Memory B cell (primary cell): ENCODE measurements around the gene NPR2.

ENCODE experiments used
- ATAC-seq: fragments of 150-1000 bp; cut with Tn5 transposase; 2 replicates; pipeline ENCODE4 v1.10.0; 2021; ENCODE audit warnings: low read depth, mild to moderate bottlenecking, moderate library complexity
- DNase-seq, 2 donors: peaks; one replicate each; pipeline ENCODE4 v3.0.0; 2022; ENCODE audit warnings: low spot score in 2 of 2
- H3K27ac Mint-ChIP-seq: one replicate; pipeline ENCODE4 v1.8.0; 2022; ENCODE audit warnings: mild to moderate bottlenecking, moderate library complexity, mixed read lengths
- H3K27me3 Mint-ChIP-seq: one replicate; pipeline ENCODE4 v1.8.0; 2022; ENCODE audit warnings: mixed read lengths
- H3K36me3 Mint-ChIP-seq: one replicate; pipeline ENCODE4 v1.8.0; 2022; ENCODE audit warnings: mild to moderate bottlenecking, mixed read lengths
- H3K4me1 Mint-ChIP-seq: one replicate; pipeline ENCODE4 v1.8.0; 2022; ENCODE audit warnings: mixed read lengths
- H3K4me3 Mint-ChIP-seq: one replicate; pipeline ENCODE4 v1.8.0; 2022; ENCODE audit warnings: mild to moderate bottlenecking, moderate library complexity, mixed read lengths
- H3K9me3 Mint-ChIP-seq: one replicate; pipeline ENCODE4 v1.8.0; 2022; ENCODE audit warnings: mixed read lengths

NPR2 gene

DNA sequence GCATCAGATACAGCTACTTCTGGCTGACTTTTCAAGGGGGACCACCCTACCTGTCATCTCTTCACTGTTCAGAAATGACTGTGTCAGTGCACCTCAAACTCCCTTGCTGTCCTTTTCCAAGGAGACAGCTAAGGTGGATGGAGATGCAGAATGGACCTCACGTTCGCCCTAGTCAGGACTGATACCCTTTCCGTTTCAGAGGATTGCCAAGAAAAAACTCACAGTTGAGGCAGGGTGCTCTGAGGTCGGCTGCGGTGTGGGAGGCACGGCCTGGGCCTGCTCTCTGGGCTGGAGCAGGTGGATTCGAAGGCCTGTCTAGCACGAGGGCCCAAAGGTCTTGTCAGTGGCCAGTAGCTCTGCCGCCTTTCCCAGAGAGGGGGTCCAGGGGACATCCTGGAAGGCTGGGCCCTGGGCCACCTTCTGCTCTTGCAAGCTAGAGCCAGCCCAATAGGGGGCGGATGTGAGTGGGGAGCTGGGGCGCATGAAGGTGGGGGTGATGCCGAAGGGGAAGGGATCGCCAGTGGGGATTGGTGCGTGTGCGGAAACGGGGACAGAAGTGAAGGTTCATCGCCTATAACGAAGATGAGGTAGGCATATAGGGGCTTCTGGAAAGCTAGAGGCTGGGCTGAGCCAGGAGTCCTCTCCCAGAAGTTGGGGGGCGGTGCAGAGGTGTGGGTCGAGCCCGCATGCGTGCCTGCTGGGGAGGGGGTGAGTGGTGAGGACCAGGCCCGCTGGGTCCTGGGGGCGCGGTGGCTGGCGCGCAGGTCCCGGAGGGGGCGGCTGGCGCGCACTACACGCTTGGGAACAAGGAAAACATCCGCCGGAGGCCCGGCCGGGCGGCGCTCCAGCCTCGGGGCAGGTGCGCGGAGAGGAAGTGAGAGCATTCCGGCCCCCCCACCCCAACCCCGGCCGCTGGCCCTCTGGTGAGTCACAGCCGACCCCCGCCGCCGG, 34.8 kb upstream of the NPR2 start:
- Mint-ChIP-seq H3K36me3 (peaks cover 20% of the 10 kb centered on the region), H3K27ac (peak overlapping the region; percentile 93), H3K4me3 (peak overlapping the region; percentile 98), H3K4me1 (peaks cover 42% of the 10 kb centered on the region), H3K27me3 (no peaks in the 10 kb centered on the region), H3K9me3 (no peaks in the 10 kb centered on the region)
- ATAC-seq (peak; percentile 82), DNase-seq (peak; percentile 63 to 71)

DNA sequence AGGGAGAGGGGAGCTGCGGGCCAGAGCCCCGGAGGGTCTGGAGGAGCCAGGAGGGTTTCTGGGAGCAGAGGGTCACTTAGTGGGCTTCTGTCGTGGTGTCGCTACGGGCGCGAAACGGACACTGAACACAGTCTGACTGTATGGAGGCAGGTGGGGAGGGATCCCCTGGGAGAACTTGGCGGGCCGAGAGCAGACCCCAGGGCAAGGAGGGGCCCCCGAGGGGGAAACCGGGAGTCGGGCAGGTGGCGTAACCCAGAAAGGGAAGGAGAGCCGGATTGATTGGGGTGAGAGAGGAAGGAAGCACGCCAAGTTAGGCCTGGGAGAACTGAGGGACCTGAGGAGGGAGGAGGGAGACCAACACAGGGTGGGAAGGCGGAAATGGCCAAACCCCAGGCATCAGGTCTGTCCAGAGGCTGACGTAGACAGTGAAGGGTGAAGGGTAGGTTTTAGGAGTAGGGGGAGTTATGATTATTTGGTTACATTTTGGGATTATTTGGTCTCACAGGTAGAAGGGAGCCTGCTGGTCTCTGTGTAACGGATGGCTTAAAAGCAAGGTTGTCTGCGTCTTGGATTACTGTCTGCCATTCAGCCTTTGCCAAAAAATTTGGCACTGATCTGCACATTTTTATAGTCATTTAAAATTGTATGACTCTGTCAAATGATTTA, 34.0 kb upstream of the NPR2 start:
- peak in 1 of 2 donors; percentile 11 for DNase-seq
- peak overlapping the region; percentile 93 for H3K27ac Mint-ChIP-seq

DNA sequence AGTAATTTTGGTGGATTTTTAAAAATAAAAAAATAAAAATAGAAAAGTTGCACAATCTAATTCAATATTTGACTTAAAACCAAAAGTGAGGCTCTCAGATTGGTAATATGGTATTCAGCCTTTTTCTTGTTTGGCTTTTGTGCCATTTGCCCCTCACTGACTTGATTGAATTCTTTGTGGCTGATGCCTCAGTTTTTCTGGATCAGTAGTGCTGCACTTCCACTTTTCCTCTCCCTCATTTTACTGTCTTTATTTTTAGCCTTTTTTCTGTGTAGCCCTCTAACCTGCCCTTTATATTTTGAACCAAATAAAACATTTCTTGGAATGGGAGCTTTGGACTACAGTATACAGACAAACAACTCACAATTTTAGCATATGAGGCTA, 33.5 kb upstream of the NPR2 start:
- no peaks in the 10 kb centered on the region for H3K27me3 Mint-ChIP-seq
- peaks cover 39% of the 10 kb centered on the region for H3K4me1 Mint-ChIP-seq
- peak overlapping the region; percentile 93 for H3K27ac Mint-ChIP-seq
- peak overlapping the region; percentile 60 for H3K4me3 Mint-ChIP-seq
- DNase-seq: no peak
- no peaks in the 10 kb centered on the region for H3K9me3 Mint-ChIP-seq
- ATAC-seq: no peak
- peaks cover 11% of the 10 kb centered on the region for H3K36me3 Mint-ChIP-seq

More for the DNA sequence above, 34.0 kb upstream of the NPR2 start:
- Mint-ChIP-seq H3K4me3 (peak overlapping the region; percentile 98), H3K4me1 (peaks cover 41% of the 10 kb centered on the region), H3K9me3 (no peaks in the 10 kb centered on the region), H3K27me3 (no peaks in the 10 kb centered on the region), H3K36me3 (peaks cover 16% of the 10 kb centered on the region)
- ATAC-seq: peak; percentile 21

DNA sequence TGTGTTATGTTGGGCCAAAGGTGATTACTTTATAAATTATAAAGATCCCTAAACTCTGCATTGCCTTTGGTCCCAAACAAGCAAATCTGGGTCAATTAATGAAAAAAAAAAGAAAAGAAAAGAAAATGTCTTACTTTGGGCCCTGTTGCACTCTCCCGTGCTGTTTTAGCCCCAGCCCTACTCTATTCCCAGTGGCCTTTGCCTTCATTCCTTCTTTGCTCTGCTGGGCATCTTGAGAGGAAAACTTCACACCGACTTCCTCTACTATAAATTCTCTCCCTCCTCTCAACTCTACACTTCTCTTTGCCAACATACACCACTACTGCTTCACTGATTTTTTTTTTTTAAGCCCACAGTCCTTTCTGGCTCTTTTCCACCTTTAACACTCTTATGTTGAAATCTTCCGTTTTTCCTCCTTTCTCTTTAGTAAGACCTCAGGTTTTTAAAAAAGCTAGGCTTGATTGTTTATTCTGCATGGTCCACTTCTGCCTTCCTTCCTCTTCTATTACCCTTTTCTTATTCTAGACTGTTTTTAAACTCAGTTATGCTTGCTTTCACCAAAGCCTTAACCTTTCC, 32.8 kb upstream of the NPR2 start:
- no peak for ATAC-seq
- H3K27me3 Mint-ChIP-seq: no peaks in the 10 kb centered on the region
- no peak for DNase-seq
- no peaks in the 10 kb centered on the region for H3K9me3 Mint-ChIP-seq
- H3K4me1 Mint-ChIP-seq: peaks cover 35% of the 10 kb centered on the region
- peak overlapping the region; percentile 1 for H3K27ac Mint-ChIP-seq
- peaks cover 6% of the 10 kb centered on the region for H3K36me3 Mint-ChIP-seq
- H3K4me3 Mint-ChIP-seq: peak overlapping the region; percentile 24

DNA sequence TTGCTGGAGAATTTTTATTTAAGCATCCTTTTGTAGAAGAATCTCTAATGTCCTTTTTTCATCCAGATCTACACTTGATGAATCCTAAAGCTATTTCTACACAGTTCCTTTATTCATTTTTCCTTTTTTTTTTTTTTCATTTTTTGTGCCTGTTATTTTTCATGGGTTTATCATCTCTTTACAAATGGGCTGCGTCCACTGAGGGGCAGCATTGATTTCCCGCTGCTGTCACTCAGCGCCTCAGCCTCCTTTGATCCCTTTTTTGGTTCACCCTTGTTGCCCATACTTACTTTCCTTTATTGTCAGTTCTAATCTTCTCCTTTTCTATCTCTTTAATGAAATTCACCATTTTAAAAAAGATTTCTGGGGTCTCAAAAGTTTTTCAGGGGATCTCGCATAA, 31.6 kb upstream of the NPR2 start:
- Mint-ChIP-seq H3K27ac (no peak overlapping the region), H3K9me3 (no peaks in the 10 kb centered on the region), H3K36me3 (no peaks in the 10 kb centered on the region), H3K27me3 (no peaks in the 10 kb centered on the region), H3K4me3 (no peak overlapping the region), H3K4me1 (peaks cover 37% of the 10 kb centered on the region)
- ATAC-seq (no peak), DNase-seq (no peak)

DNA sequence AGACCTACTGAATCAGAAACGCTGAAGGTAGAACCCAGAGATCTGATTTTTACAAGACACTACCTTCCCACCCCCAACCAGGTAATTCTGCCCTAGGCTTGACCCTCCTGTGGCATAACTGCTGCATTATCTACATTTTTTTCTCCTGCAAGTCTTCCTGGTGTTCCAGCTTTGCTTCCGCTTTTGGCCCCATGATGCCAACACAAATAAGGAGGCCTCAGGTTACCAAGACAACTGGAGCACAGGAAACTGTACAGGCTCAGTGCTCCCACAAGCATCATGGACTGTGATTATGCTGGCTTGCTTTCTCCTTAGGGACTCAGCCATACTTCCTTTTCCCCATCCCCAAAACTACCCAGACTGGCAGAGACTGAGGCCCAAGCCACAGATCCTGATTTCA, 30.7 kb upstream of the NPR2 start:
- Mint-ChIP-seq H3K27me3 (no peaks in the 10 kb centered on the region), H3K4me3 (no peak overlapping the region), H3K27ac (no peak overlapping the region), H3K9me3 (no peaks in the 10 kb centered on the region), H3K4me1 (peaks cover 37% of the 10 kb centered on the region), H3K36me3 (no peaks in the 10 kb centered on the region)
- DNase-seq: no peak
- ATAC-seq: no peak

DNA sequence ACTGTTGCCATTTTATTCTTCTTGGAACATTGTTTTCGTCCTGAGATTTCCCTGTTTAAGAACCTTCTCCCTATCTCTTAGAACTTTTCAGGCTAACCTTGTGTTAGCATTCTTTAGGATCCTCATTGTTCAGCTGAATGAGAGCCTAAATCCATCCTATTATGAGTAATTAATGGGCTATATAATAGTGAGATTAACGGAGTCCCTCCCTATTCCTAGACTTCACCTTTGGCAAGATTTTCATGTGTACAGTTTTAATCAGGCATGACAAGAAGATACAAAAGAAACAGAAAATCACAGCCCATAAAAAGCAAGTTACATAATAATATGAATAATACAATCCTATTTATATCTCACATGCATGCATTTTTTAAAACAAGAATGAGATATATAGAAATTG, 28.2 kb upstream of the NPR2 start:
- H3K27ac Mint-ChIP-seq: no peak overlapping the region
- H3K4me3 Mint-ChIP-seq: no peak overlapping the region
- H3K9me3 Mint-ChIP-seq: no peaks in the 10 kb centered on the region
- DNase-seq (no peak), ATAC-seq (no peak)
- no peaks in the 10 kb centered on the region for H3K27me3 Mint-ChIP-seq
- H3K36me3 Mint-ChIP-seq: no peaks in the 10 kb centered on the region
- peaks cover 20% of the 10 kb centered on the region for H3K4me1 Mint-ChIP-seq

DNA sequence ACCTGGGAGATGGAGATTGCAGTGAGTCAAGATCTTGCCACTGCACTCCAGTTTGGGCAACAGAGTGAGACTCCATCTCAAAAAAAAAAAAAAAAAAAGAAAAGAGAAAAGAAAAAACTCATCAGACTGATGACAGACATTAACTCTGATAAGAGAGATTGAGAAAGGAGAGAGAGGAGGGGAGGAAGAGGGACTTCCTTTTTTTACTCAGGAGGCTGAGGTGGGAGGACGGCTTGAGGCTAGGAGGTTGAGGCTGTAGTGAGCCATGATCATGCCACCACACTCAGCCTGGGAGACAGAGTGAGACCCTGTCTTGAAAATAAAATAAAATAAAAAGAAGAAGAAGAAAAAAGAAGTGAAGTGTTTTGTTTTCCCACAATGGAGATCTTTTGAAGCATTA, 27.6 kb upstream of the NPR2 start:
- Mint-ChIP-seq H3K4me3 (no peak overlapping the region), H3K27ac (no peak overlapping the region), H3K27me3 (no peaks in the 10 kb centered on the region), H3K9me3 (no peaks in the 10 kb centered on the region), H3K4me1 (peaks cover 16% of the 10 kb centered on the region), H3K36me3 (no peaks in the 10 kb centered on the region)
- DNase-seq (no peak), ATAC-seq (no peak)

DNA sequence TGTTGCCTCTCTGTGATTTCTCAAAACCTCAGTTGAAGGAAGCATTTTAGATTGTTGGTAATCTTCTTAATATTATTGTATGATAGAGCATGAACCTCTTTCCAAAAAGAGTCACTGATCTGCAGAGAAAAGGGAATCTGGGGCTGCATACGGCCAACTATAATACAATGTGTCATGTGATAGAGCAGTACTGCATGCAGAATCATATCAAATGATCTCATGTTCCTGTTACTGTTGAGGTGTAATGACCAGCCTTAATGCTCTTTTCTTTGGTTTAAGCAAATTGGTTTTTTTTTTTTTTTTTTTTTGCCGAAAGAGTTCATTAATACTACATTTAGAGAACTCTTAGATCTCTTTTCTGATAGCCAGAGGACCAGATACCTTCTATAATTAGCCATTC, 24.4 kb upstream of the NPR2 start:
- H3K27me3 Mint-ChIP-seq: no peaks in the 10 kb centered on the region
- H3K9me3 Mint-ChIP-seq: no peaks in the 10 kb centered on the region
- H3K27ac Mint-ChIP-seq: no peak overlapping the region
- ATAC-seq (no peak), DNase-seq (no peak)
- no peaks in the 10 kb centered on the region for H3K36me3 Mint-ChIP-seq
- H3K4me3 Mint-ChIP-seq: no peak overlapping the region
- H3K4me1 Mint-ChIP-seq: peaks cover 4% of the 10 kb centered on the region

DNA sequence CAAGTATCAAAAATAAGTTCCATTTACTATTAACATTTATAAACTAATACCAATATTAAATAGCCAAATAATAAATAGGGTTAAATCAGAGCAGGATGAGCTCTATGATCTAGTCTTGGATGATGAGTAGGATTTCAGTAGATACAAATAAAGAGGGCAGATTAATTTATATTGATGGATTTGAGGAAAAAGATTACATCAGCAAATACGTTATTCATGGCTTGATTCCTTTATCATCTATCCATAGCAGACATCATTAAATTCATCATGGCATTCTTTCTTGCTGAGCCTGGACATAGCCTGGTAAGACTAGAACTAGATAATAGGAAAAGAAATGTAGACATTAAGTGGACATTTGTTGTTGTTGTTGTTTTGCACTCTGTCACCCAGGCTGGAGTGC, 23.9 kb upstream of the NPR2 start:
- H3K4me1 Mint-ChIP-seq: peaks cover 2% of the 10 kb centered on the region
- no peak overlapping the region for H3K4me3 Mint-ChIP-seq
- ATAC-seq: no peak

DNA sequence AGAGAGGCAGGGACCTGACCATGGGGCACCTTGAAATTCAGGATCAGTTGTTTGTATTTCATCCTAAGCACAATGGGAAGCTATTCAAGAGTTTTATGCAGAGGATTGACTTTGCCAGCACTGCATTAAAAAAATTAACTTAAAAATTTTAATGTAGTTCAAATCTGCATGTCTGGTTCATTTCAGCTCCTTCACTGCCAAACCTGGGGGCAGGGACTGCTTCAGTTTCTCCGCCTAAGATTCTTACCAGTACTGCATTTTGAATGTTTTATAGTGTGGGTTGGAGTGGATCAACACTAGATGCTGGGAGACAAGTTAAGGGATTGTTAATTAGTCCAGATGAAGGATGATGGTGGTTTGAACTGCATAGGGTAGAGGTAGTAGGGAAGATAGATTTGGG, 21.6 kb upstream of the NPR2 start:
- no peak overlapping the region for H3K4me3 Mint-ChIP-seq
- no peaks in the 10 kb centered on the region for H3K36me3 Mint-ChIP-seq

More for the DNA sequence above, 23.9 kb upstream of the NPR2 start:
- H3K36me3 Mint-ChIP-seq: no peaks in the 10 kb centered on the region
- no peak for DNase-seq
- no peaks in the 10 kb centered on the region for H3K27me3 Mint-ChIP-seq
- H3K27ac Mint-ChIP-seq: no peak overlapping the region
- no peaks in the 10 kb centered on the region for H3K9me3 Mint-ChIP-seq

DNA sequence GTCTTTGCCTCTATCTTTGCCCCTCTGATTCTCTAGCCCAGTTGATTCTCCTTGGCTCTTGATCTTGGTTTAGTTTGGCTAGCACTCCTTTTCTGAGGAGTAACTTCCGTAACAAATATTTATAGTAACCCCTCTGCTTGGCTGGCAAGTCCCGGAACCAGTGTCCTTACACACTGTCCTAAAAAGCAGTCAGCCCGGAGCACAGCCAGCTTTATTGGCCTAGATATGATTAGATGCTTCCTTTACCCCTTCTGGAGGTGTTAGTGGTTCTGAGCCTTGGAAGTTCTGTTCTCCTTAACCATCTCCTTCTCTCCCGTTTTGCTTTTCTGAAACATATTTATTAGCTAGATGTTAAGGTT, 20.3 kb upstream of the NPR2 start:
- no peak overlapping the region for H3K4me3 Mint-ChIP-seq
- ATAC-seq (no peak), DNase-seq (no peak)
- H3K36me3 Mint-ChIP-seq: no peaks in the 10 kb centered on the region
- H3K9me3 Mint-ChIP-seq: no peaks in the 10 kb centered on the region
- H3K4me1 Mint-ChIP-seq: peaks cover 4% of the 10 kb centered on the region
- no peaks in the 10 kb centered on the region for H3K27me3 Mint-ChIP-seq
- no peak overlapping the region for H3K27ac Mint-ChIP-seq

More for the DNA sequence above, 21.6 kb upstream of the NPR2 start:
- no peak for ATAC-seq
- no peaks in the 10 kb centered on the region for H3K4me1 Mint-ChIP-seq
- no peak overlapping the region for H3K27ac Mint-ChIP-seq
- no peaks in the 10 kb centered on the region for H3K9me3 Mint-ChIP-seq
- DNase-seq: no peak
- H3K27me3 Mint-ChIP-seq: no peaks in the 10 kb centered on the region

DNA sequence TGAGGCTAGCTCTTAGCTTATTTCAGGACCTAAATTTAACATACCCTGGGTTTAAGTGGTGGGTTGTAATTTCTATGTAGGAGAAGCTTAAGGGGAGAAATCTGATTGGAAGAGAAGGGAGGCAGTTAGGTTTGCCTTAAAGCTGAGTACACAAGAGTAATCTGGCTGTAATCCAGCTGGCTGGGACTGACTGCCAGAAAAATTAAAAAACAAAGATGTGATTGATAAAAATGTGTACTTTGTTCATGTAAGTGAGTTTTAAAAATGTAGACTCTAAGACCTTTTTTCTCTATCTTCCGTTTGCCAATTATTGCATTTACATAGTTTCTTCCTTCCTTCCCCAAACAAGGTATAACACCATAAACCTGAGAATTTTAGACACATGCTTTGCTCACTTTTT, 19.9 kb upstream of the NPR2 start:
- H3K9me3 Mint-ChIP-seq: no peaks in the 10 kb centered on the region
- no peaks in the 10 kb centered on the region for H3K36me3 Mint-ChIP-seq
- H3K27me3 Mint-ChIP-seq: no peaks in the 10 kb centered on the region
- no peak overlapping the region for H3K27ac Mint-ChIP-seq
- peaks cover 4% of the 10 kb centered on the region for H3K4me1 Mint-ChIP-seq
- DNase-seq: no peak
- H3K4me3 Mint-ChIP-seq: no peak overlapping the region
- ATAC-seq: no peak

DNA sequence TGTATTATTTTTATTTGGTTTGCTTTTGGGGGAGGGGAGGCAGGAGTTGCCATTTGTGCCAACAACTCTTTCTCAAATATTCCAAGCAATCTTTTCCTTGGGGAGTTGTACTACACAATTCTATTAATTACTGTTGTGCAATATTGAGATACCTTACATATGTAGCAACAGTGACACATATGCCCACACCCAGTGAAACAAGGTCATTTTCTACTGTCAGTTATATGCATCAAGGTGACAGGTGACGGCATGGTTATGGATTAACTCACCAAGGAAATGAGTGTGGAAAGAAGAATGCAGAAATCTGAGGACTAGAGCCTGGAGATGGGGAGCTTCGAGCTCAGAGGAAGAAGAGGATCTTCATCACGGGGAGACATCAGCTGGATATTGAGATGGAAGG, 19.4 kb upstream of the NPR2 start:
- Mint-ChIP-seq H3K4me3 (no peak overlapping the region), H3K9me3 (no peaks in the 10 kb centered on the region), H3K4me1 (peaks cover 4% of the 10 kb centered on the region), H3K27ac (no peak overlapping the region), H3K36me3 (no peaks in the 10 kb centered on the region), H3K27me3 (no peaks in the 10 kb centered on the region)
- no peak for ATAC-seq
- no peak for DNase-seq
